Measurements from ENCODE around the gene GRIK4. TPM values are rescaled to one million over a fixed set of nuclear protein-coding genes. Genes with fewer than 3 reads are reported as not detected.
A peak's percentile ranks its signal among the peaks of the same experiment; 100 is the strongest.

GRIK4 gene
- total and polyA plus RNA-seq, 9 of the 15 experiments (the other 6 are each of a cell fraction or from before 2014, with no cell fraction given), result not detected

GRCh38 chr11:120660024-120660565 is 148.5 kb downstream of the GRIK4 start (continued):
- no peak for TF ChIP-seq ZBTB5 (IDR thresholded peaks at IDR 0.05)
- TF ChIP-seq, protein P1, sequence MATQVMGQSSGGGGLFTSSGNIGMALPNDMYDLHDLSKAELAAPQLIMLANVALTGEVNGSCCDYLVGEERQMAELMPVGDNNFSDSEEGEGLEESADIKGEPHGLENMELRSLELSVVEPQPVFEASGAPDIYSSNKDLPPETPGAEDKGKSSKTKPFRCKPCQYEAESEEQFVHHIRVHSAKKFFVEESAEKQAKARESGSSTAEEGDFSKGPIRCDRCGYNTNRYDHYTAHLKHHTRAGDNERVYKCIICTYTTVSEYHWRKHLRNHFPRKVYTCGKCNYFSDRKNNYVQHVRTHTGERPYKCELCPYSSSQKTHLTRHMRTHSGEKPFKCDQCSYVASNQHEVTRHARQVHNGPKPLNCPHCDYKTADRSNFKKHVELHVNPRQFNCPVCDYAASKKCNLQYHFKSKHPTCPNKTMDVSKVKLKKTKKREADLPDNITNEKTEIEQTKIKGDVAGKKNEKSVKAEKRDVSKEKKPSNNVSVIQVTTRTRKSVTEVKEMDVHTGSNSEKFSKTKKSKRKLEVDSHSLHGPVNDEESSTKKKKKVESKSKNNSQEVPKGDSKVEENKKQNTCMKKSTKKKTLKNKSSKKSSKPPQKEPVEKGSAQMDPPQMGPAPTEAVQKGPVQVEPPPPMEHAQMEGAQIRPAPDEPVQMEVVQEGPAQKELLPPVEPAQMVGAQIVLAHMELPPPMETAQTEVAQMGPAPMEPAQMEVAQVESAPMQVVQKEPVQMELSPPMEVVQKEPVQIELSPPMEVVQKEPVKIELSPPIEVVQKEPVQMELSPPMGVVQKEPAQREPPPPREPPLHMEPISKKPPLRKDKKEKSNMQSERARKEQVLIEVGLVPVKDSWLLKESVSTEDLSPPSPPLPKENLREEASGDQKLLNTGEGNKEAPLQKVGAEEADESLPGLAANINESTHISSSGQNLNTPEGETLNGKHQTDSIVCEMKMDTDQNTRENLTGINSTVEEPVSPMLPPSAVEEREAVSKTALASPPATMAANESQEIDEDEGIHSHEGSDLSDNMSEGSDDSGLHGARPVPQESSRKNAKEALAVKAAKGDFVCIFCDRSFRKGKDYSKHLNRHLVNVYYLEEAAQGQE (IDR thresholded peaks at IDR 0.05; ENCODE audit: borderline replicate concordance), result peak; percentile 38; the same call in 1 of the 2 replicates
- TF ChIP-seq, protein P1 (CRISPR knock-in tag; IDR thresholded peaks at IDR 0.05; ENCODE audit: low read depth), result no peak
- TF ChIP-seq MCM7 (IDR thresholded peaks at IDR 0.05), result no peak
- no peak for TF ChIP-seq ZBTB8A (IDR thresholded peaks at IDR 0.05; ENCODE audit: partially characterized antibody)
- no peak for TF ChIP-seq MAX (CRISPR knock-in tag; IDR thresholded peaks at IDR 0.05)
- TF ChIP-seq, protein P2, sequence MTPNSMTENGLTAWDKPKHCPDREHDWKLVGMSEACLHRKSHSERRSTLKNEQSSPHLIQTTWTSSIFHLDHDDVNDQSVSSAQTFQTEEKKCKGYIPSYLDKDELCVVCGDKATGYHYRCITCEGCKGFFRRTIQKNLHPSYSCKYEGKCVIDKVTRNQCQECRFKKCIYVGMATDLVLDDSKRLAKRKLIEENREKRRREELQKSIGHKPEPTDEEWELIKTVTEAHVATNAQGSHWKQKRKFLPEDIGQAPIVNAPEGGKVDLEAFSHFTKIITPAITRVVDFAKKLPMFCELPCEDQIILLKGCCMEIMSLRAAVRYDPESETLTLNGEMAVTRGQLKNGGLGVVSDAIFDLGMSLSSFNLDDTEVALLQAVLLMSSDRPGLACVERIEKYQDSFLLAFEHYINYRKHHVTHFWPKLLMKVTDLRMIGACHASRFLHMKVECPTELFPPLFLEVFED (CRISPR knock-in tag; conservative IDR thresholded peaks at IDR 0.05), result no peak
- 0 out of 4 replicates have a peak, but pooled peaks of 1 of the 2 experiments have one; percentile 28 for TF ChIP-seq MAZ (CRISPR knock-in tag; conservative IDR thresholded peaks at IDR 0.05 in 1 of 2, IDR thresholded peaks at IDR 0.05 in 1 of 2)
- 0 out of 2 replicates have a peak, but pooled peaks have one; percentile 10 for TF ChIP-seq USF2 (CRISPR knock-in tag; IDR thresholded peaks at IDR 0.05)
- no peak for TF ChIP-seq ZNF184 (CRISPR knock-in tag; IDR thresholded peaks at IDR 0.05)
- no peak for TF ChIP-seq ZNF589 (CRISPR knock-in tag; IDR thresholded peaks at IDR 0.05; ENCODE audit: low read depth)
- TF ChIP-seq CTBP1 (IDR thresholded peaks at IDR 0.05; ENCODE audit: borderline replicate concordance), result no peak
- no peak for TF ChIP-seq NUFIP1 (IDR thresholded peaks at IDR 0.05; ENCODE audit: partially characterized antibody)
- TF ChIP-seq ZNF707 (CRISPR knock-in tag; conservative IDR thresholded peaks at IDR 0.05), result no peak
- TF ChIP-seq SP2 (IDR thresholded peaks at IDR 0.05; ENCODE audit: extremely low read depth, low read depth, low read length, poor library complexity, severe bottlenecking), result no peak
- TF ChIP-seq SMC3 (conservative IDR thresholded peaks at IDR 0.05; ENCODE audit: insufficient read depth, low read depth, low read length), result peak; percentile 43; the same call in 1 of the 2 replicates

Data from K562 (cell line).